ENCODE measurements around the gene PHF12.

- TF ChIP-seq CTCF (IDR thresholded peaks at IDR 0.05) (no peak), POLR2A (IDR thresholded peaks at IDR 0.05) (no peak)
Observed at GRCh38 chr17:28970879-28971278, 19.6 kb upstream of the PHF12 start.

All from upper lobe of left lung (tissue), 4 donors.